Right atrium auricular region (tissue), 2 donors: ENCODE results near the gene TOMM7. TPM values are rescaled to one million over a fixed set of nuclear protein-coding genes. Genes with fewer than 3 reads are reported as not detected.
"Not testable (repeated sequence)": the region's sequence is repeated elsewhere in the genome, so short reads cannot be mapped to it uniquely, and the experiment has no call there.

ENCODE experiments used
- DNase-seq: peaks from one replicate; pipeline ENCODE4 v3.0.0-alpha.2; 2019; ENCODE audit warnings: low spot score
- H3K27ac ChIP-seq, 2 donors: fragments of 200-600 bp; sonication (generic); 1 replicate in 1 of 2; 2 replicates in 1 of 2; pipeline ENCODE4 v1.5.1; 2016 to 2019
- H3K27me3 ChIP-seq, 2 donors: fragments of 200-600 bp; sonication (generic); one replicate each; pipeline versions ENCODE4 v1.5.1 to v1.6.0; 2017 to 2019
- H3K36me3 ChIP-seq: fragments of 200-600 bp; sonication (generic); one replicate; pipeline ENCODE4 v1.5.1; 2016
- H3K4me1 ChIP-seq, 2 donors: fragments of 200-600 bp; sonication (generic); one replicate each; pipeline versions ENCODE4 v1.5.1 to v1.6.0; 2017 to 2019
- H3K4me3 ChIP-seq, 2 donors: fragments of 200-600 bp; sonication (generic); 1 replicate in 1 of 2; 2 replicates in 1 of 2; pipeline ENCODE4 v1.5.1; 2017 to 2019; ENCODE audit warnings: mild to moderate bottlenecking in 1 of 2, moderate library complexity in 1 of 2
- H3K9me3 ChIP-seq, 2 donors: fragments of 200-600 bp; sonication (generic); one replicate each; pipeline ENCODE4 v1.5.1; 2019
- CTCF ChIP-seq, 2 donors: fragments of 200-600 bp; sonication (generic); IDR thresholded peaks; one replicate each; pipeline ENCODE4 v1.5.1; 2019; ENCODE audit warnings: antibody characterized with exemption in 2 of 2
- total RNA-seq, 2 donors: library from RNA; depleted of rRNA; stranded (reverse); fragments of >200 nt; gene quantifications; one replicate each; pipeline ENCODE4 v1.1.0, GENCODE V29; 2016

TOMM7 gene
- total RNA-seq, 2 donors from 2014 or later: 101 to 188 TPM

GRCh38 chr7:22808140-22808539 lies 14.5 kb downstream of the TOMM7 start:
- Histone ChIP-seq H3K27ac (no peak overlapping the region), H3K36me3 (peaks cover 15% of the 10 kb centered on the region), H3K27me3 (no peaks in the 10 kb centered on the region), H3K9me3 (no peaks in the 10 kb centered on the region), H3K4me1 (no peaks in the 10 kb centered on the region), H3K4me3 (no peak overlapping the region)
- DNase-seq: no peak
- TF ChIP-seq CTCF (IDR thresholded peaks at IDR 0.05): no peak

DNA sequence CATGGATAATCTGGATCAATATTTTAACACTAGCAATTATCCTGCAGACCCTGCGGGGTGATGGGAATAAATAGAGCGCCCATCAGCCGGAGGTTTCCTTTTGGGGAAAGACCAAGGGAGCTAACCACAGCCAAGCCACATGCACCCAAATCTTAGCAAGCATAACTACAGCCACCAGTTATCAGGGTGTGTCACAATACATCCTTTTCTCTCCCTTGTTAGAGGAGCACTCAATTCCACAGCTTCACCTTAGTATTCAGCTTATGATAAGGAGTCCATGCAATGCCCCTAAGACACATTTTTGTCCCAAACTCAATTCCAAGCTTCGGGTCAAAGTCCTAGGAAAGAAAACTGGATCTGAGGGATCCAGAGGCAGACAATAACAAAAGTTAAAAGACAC lies 15.9 kb downstream of the TOMM7 start:
- TF ChIP-seq CTCF (IDR thresholded peaks at IDR 0.05): no peak

DNA sequence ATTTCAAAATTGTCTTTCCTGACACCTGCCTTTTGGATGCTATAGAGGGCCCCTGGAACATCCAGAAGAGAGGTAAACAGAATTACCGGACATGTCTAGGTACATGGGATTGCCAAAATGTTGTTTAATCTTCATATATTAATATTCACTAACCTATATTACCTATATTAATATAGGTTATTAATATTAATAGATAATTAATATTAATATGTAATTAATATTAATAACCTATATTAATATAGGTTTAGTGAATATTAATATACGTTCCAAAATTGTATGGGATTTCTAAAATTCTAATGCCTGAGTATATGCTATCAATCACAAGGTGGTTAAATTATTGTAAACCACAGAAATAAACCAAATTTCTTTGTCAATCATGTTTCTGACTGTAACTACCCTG lies 17.4 kb downstream of the TOMM7 start:
- Histone ChIP-seq H3K4me1 (no peaks in the 10 kb centered on the region), H3K27me3 (no peaks in the 10 kb centered on the region), H3K9me3 (no peaks in the 10 kb centered on the region), H3K4me3 (no peak overlapping the region), H3K27ac (no peak overlapping the region), H3K36me3 (no peaks in the 10 kb centered on the region)
- no peak for DNase-seq
- no peak for TF ChIP-seq CTCF (IDR thresholded peaks at IDR 0.05)

More for the DNA sequence above, 15.9 kb downstream of the TOMM7 start:
- H3K4me3 ChIP-seq: no peak overlapping the region
- no peak for DNase-seq
- no peaks in the 10 kb centered on the region for H3K4me1 ChIP-seq
- H3K27me3 ChIP-seq: no peaks in the 10 kb centered on the region
- H3K9me3 ChIP-seq: no peaks in the 10 kb centered on the region
- H3K36me3 ChIP-seq: peaks cover under 1% of the 10 kb centered on the region
- no peak overlapping the region for H3K27ac ChIP-seq

DNA sequence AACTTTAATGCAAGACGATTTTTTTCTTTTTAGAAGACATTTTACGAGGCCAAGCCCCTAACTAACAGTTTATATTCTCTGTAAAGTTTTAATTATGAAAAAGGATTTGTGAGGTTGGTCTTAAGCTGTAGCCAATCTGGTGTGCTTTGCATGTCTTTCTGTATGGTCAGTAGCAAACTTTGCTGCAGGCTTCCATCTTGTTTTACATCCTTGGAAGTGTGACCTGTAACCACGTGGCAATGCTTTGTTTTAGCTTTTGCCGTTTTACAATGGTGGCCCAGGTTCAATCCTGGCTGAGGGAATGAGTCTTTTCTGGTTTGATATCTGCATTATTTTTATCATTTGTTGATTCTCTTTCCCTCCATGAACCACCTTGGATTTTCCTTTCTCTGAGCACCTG lies 19.8 kb downstream of the TOMM7 start:
- not testable (repeated sequence) for H3K4me1 ChIP-seq, H3K9me3 ChIP-seq, H3K4me3 ChIP-seq, H3K27ac ChIP-seq, H3K27me3 ChIP-seq, H3K36me3 ChIP-seq, DNase-seq

DNA sequence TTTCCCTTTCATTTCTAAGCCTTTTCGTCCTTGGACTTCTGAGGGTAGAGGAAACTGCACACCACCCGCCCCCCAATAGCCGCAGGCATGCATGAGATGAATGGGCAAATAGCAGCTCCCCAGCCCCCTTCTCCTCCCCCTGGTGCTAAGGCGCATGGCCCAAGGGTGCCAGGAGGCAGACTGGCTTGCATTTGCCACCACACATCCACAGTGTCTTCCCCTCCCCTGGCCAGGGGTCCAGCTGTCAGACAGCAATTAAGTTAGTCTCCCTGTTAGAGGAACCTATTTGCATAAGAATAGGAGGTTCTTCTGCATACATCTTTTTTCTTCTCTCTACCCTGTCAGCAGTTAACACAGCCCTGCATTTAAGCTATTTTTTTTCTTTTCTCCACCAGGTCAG lies 20.2 kb downstream of the TOMM7 start:
- H3K36me3 ChIP-seq: no peaks in the 10 kb centered on the region
- no peaks in the 10 kb centered on the region for H3K4me1 ChIP-seq
- no peak overlapping the region for H3K27ac ChIP-seq
- H3K27me3 ChIP-seq: no peaks in the 10 kb centered on the region
- no peak overlapping the region for H3K4me3 ChIP-seq
- H3K9me3 ChIP-seq: no peaks in the 10 kb centered on the region
- no peak for DNase-seq
- TF ChIP-seq CTCF (IDR thresholded peaks at IDR 0.05): no peak

GRCh38 chr7:22801912-22802311 lies 20.7 kb downstream of the TOMM7 start:
- no peak for TF ChIP-seq CTCF (IDR thresholded peaks at IDR 0.05)
- Histone ChIP-seq H3K36me3 (no peaks in the 10 kb centered on the region), H3K4me1 (no peaks in the 10 kb centered on the region), H3K4me3 (no peak overlapping the region), H3K27ac (no peak overlapping the region), H3K27me3 (no peaks in the 10 kb centered on the region), H3K9me3 (no peaks in the 10 kb centered on the region)
- no peak for DNase-seq
